T-cell (primary cell): ENCODE results near the gene HMOX2. TPM values are rescaled to one million over a fixed set of nuclear protein-coding genes. Genes with fewer than 3 reads are reported as not detected.
A peak's percentile ranks its signal among the peaks of the same experiment; 100 is the strongest.

Experiments
- ATAC-seq, 4 experiments: fragments of 200-7000 bp in 3 of 4; fragments of 150-1000 bp in 1 of 4; cut with Tn5 transposase; replicated peaks in 1 of 4; 1 replicate in 3 of 4; 2 replicates in 1 of 4; pipeline ENCODE4 v1.10.0; 2021; ENCODE audit warnings: moderate library complexity in 3 of 4, mild to moderate bottlenecking in 2 of 4, moderate number of reproducible peaks in 1 of 4
- CTCF ChIA-PET, 2 donors: fragments of 300-600 bp; sonication (Branson Sonifier 250); formaldehyde crosslinking; loops; one replicate each; lab custom pipeline; 2022; ENCODE audit warnings: antibody characterized with exemption in 2 of 2; lab: Charles Lee
- POLR2A ChIA-PET, 2 donors: fragments of 300-600 bp; sonication (Branson Sonifier 250); formaldehyde crosslinking; loops; one replicate each; lab custom pipeline; 2022; ENCODE audit warnings: antibody characterized with exemption in 2 of 2; lab: Charles Lee
- DNase-seq, 35 experiments: peaks; one replicate each; pipeline versions ENCODE4 v3.0.0 to v3.0.0-alpha.2; 2013 to 2023
- H3K27ac ChIP-seq: one replicate; pipeline ENCODE4 v1.5.1; 2013; ENCODE audit warnings: low read length
- H3K27me3 ChIP-seq, 2 experiments: replicated peaks in 1 of 2; 1 replicate in 1 of 2; 2 replicates in 1 of 2; pipeline versions ENCODE4 v1.6.1 to v1.7.0; 2013; ENCODE audit warnings: low read length in 1 of 2, mixed read lengths in 1 of 2; ENCODE audit not compliant: control insufficient read depth in 2 of 2, insufficient read depth in 2 of 2; ENCODE audit errors: extremely low read depth in 1 of 2
- H3K36me3 ChIP-seq, 2 donors: 1 replicate in 1 of 2; 2 replicates in 1 of 2; pipeline versions ENCODE4 v1.6.1 to v1.7.0; 2013; ENCODE audit warnings: low read length in 1 of 2; ENCODE audit not compliant: control insufficient read depth in 2 of 2, insufficient read depth in 1 of 2; ENCODE audit errors: extremely low read depth in 1 of 2
- H3K4me1 ChIP-seq, 2 experiments: 1 replicate in 1 of 2; 2 replicates in 1 of 2; pipeline versions ENCODE4 v1.6.1 to v1.7.0; 2013; ENCODE audit warnings: low read length in 2 of 2, mixed read lengths in 1 of 2; ENCODE audit not compliant: insufficient read depth in 2 of 2, control insufficient read depth in 1 of 2; ENCODE audit errors: extremely low read depth in 1 of 2
- H3K4me3 ChIP-seq, 2 donors: 1 replicate in 1 of 2; 2 replicates in 1 of 2; pipeline versions ENCODE4 v1.5.1 to v1.7.0; 2013; ENCODE audit warnings: mild to moderate bottlenecking in 2 of 2, low read length in 1 of 2, moderate library complexity in 1 of 2; ENCODE audit not compliant: control insufficient read depth in 1 of 2; ENCODE audit errors: extremely low read depth in 1 of 2
- H3K9me3 ChIP-seq: 2 replicates; pipeline ENCODE4 v1.7.0; 2013
- H3K27ac Mint-ChIP-seq, 2 donors: one replicate each; pipeline ENCODE4 v1.8.0; 2020 to 2021; ENCODE audit warnings: mild to moderate bottlenecking in 2 of 2, mixed read lengths in 2 of 2
- H3K27me3 Mint-ChIP-seq, 2 donors: one replicate each; pipeline ENCODE4 v1.8.0; 2021 to 2022; ENCODE audit warnings: mixed read lengths in 2 of 2
- H3K36me3 Mint-ChIP-seq: one replicate; pipeline ENCODE4 v1.8.0; 2021; ENCODE audit warnings: mixed read lengths
- H3K4me1 Mint-ChIP-seq, 3 donors: one replicate each; pipeline ENCODE4 v1.8.0; 2020 to 2022; ENCODE audit warnings: mixed read lengths in 3 of 3, mild to moderate bottlenecking in 1 of 3
- H3K4me3 Mint-ChIP-seq, 3 donors: one replicate each; pipeline ENCODE4 v1.8.0; 2020 to 2022; ENCODE audit warnings: mild to moderate bottlenecking in 3 of 3, mixed read lengths in 3 of 3, moderate library complexity in 3 of 3
- H3K9me3 Mint-ChIP-seq, 3 donors: one replicate each; pipeline ENCODE4 v1.8.0; 2020 to 2022; ENCODE audit warnings: mixed read lengths in 3 of 3
- WGBS: methylation state at CpG from one replicate; pipeline ENCODE4 v1.1.5; 2013; ENCODE audit warnings: missing lambda C conversion rate; ENCODE audit not compliant: insufficient coverage; 5-methylcytosine and 5-hydroxymethylcytosine counted together
- total RNA-seq, 35 experiments: library from RNA in 6 of 35; stranded (reverse) in 6 of 35; fragments of 120-200 nt in 1 of 35; gene quantifications; one replicate each; pipeline versions ENCODE4 v1.2.1 to v1.2.4 and lab custom pipeline; 2013 to 2026

The HMOX2 gene
- total RNA-seq, 5 donors from 2014 or later (not counting 1 experiment from before 2014, with no cell fraction given), result 49.1 to 74.4 (median 70.5) TPM

GRCh38 chr16:4513086-4513860 is 37.1 kb downstream of the HMOX2 start:
- no peak for DNase-seq
- no peak for ATAC-seq
- ChIA-PET POLR2A (no interaction called here), CTCF (interaction anchor here in 1 of 2 donors (1.9 kb wide), 1 partner anchor 8 kb away, joined by 8 read pairs; no protein-coding TSS in a partner anchor)
- H3K4me1 Mint-ChIP-seq, result peaks cover 41 to 64% (median 52%) of the 10 kb centered on the region in 3 donors
- Histone ChIP-seq H3K9me3 (no peaks in the 10 kb centered on the region), H3K27me3 (no peaks in the 10 kb centered on the region), H3K4me1 (peaks cover 20 to 77% of the 10 kb centered on the region in 2 experiments), H3K4me3 (no peak overlapping the region), H3K27ac (peak overlapping the region; percentile 66), H3K36me3 (peaks cover 20 to 56% of the 10 kb centered on the region in 2 donors)
- peak overlapping the region; percentile 89 to 96 for H3K27ac Mint-ChIP-seq
- peaks cover 35% of the 10 kb centered on the region for H3K36me3 Mint-ChIP-seq
- peak overlapping the region in 1 of 3 donors; percentile 53 for H3K4me3 Mint-ChIP-seq
- WGBS, result 95% methylated on average over 12 of the region's 19 CpGs
- H3K27me3 Mint-ChIP-seq, result no peaks in the 10 kb centered on the region
- H3K9me3 Mint-ChIP-seq, result no peaks in the 10 kb centered on the region

GRCh38 chr16:4513881-4514280 is 37.7 kb downstream of the HMOX2 start:
- H3K4me1 ChIP-seq, result peaks cover 20 to 76% of the 10 kb centered on the region in 2 experiments
- peaks cover 18 to 50% of the 10 kb centered on the region in 2 donors for H3K36me3 ChIP-seq
- H3K9me3 ChIP-seq, result no peaks in the 10 kb centered on the region
- no peaks in the 10 kb centered on the region for H3K27me3 ChIP-seq
- H3K4me3 ChIP-seq, result no peak overlapping the region
- POLR2A ChIA-PET, result no interaction called here
- H3K4me1 Mint-ChIP-seq, result peaks cover 46 to 67% (median 56%) of the 10 kb centered on the region in 3 donors
- peak overlapping the region in 1 of 3 donors; percentile 53 for H3K4me3 Mint-ChIP-seq
- CTCF ChIA-PET, result interaction anchor here in 1 of 2 donors (1.2 to 1.9 kb wide), 2 partner anchors 9 to 22 kb away, joined by 3 to 8 read pairs; no protein-coding TSS in a partner anchor
- DNase-seq (no peak), ATAC-seq (no peak)
- H3K27ac Mint-ChIP-seq, result peak overlapping the region; percentile 89 to 96
- no peaks in the 10 kb centered on the region for H3K9me3 Mint-ChIP-seq
- H3K27ac ChIP-seq, result peak overlapping the region; percentile 66
- 100% methylated on average over 4 of the region's 7 CpGs for WGBS
- peaks cover 30% of the 10 kb centered on the region for H3K36me3 Mint-ChIP-seq
- no peaks in the 10 kb centered on the region for H3K27me3 Mint-ChIP-seq

- Histone ChIP-seq H3K4me3 (no peak overlapping the region), H3K27me3 (no peaks in the 10 kb centered on the region), H3K27ac (peak overlapping the region; percentile 66), H3K36me3 (peaks cover 17 to 42% of the 10 kb centered on the region in 2 donors), H3K9me3 (no peaks in the 10 kb centered on the region), H3K4me1 (peaks cover 20 to 76% of the 10 kb centered on the region in 2 experiments)
- peaks cover 46 to 72% (median 63%) of the 10 kb centered on the region in 3 donors for H3K4me1 Mint-ChIP-seq
- no peak for DNase-seq
- H3K36me3 Mint-ChIP-seq, result peaks cover 28% of the 10 kb centered on the region
- CTCF ChIA-PET, result interaction anchor here in 1 of 2 donors (1.2 to 1.9 kb wide), 2 partner anchors 9 to 22 kb away, joined by 3 to 8 read pairs; no protein-coding TSS in a partner anchor
- peak overlapping the region in 1 of 3 donors; percentile 53 for H3K4me3 Mint-ChIP-seq
- POLR2A ChIA-PET, result interaction anchor here in 1 of 2 donors (0.6 kb wide), 1 partner anchor 111 kb away, joined by 3 read pairs; no protein-coding TSS in a partner anchor
- WGBS, result 41% methylated on average over 5 of the region's 7 CpGs
- H3K27ac Mint-ChIP-seq, result peak overlapping the region; percentile 89 to 96
- no peaks in the 10 kb centered on the region for H3K9me3 Mint-ChIP-seq
- ATAC-seq, result peak in 3 of 4 experiments; percentile 21 to 48 (median 27)
- H3K27me3 Mint-ChIP-seq, result no peaks in the 10 kb centered on the region
Measured at GRCh38 chr16:4514606-4515005, 38.4 kb downstream of the HMOX2 start.

GRCh38 chr16:4515611-4516233 is 39.5 kb downstream of the HMOX2 start:
- Histone ChIP-seq H3K36me3 (peaks cover 12 to 33% of the 10 kb centered on the region in 2 donors), H3K4me3 (no peak overlapping the region), H3K4me1 (peaks cover 20 to 69% of the 10 kb centered on the region in 2 experiments), H3K27me3 (no peaks in the 10 kb centered on the region), H3K27ac (peak overlapping the region; percentile 66), H3K9me3 (no peaks in the 10 kb centered on the region)
- ChIA-PET CTCF (no interaction called here), POLR2A (no interaction called here)
- Mint-ChIP-seq H3K4me1 (peaks cover 44 to 73% (median 66%) of the 10 kb centered on the region in 3 donors), H3K27ac (peak overlapping the region; percentile 89 to 96), H3K9me3 (no peaks in the 10 kb centered on the region), H3K36me3 (peaks cover 23% of the 10 kb centered on the region), H3K27me3 (no peaks in the 10 kb centered on the region), H3K4me3 (peak overlapping the region; percentile 53 to 55 (median 54))
- peak in 3 of 4 experiments; percentile 21 to 27 (median 21) for ATAC-seq
- peak in 1 of 35 experiments; percentile 32 for DNase-seq
- 29% methylated on average over 1 of the region's 5 CpGs for WGBS

- peak overlapping the region; percentile 34 to 76 for H3K27ac Mint-ChIP-seq
- WGBS, result 83% methylated on average over 11 of the region's 12 CpGs
- H3K27me3 ChIP-seq, result no peaks in the 10 kb centered on the region
- H3K36me3 ChIP-seq, result peaks cover 14 to 16% of the 10 kb centered on the region in 2 donors
- H3K27me3 Mint-ChIP-seq, result no peaks in the 10 kb centered on the region
- no peaks in the 10 kb centered on the region for H3K9me3 ChIP-seq
- peaks cover 4% of the 10 kb centered on the region for H3K36me3 Mint-ChIP-seq
- no peak overlapping the region for H3K4me3 ChIP-seq
- DNase-seq (no peak), ATAC-seq (peak in 1 of 4 experiments; percentile 8)
- H3K4me1 ChIP-seq, result peaks cover 20 to 46% of the 10 kb centered on the region in 2 experiments
- no peak overlapping the region for H3K27ac ChIP-seq
- H3K4me1 Mint-ChIP-seq, result peaks cover 41 to 57% (median 51%) of the 10 kb centered on the region in 3 donors
- H3K4me3 Mint-ChIP-seq, result no peak overlapping the region
- CTCF ChIA-PET, result interaction anchor here (1.0 to 1.6 kb wide), 3 partner anchors 11 to 32 kb away, joined by 3 read pairs; no protein-coding TSS in a partner anchor
- no peaks in the 10 kb centered on the region for H3K9me3 Mint-ChIP-seq
- POLR2A ChIA-PET, result no interaction called here
Measured at GRCh38 chr16:4517812-4518680, 41.8 kb downstream of the HMOX2 start.
